ENCODE measurements around the gene RCCD1.

- TF ChIP-seq CTCF (IDR thresholded peaks at IDR 0.05) (peak; percentile 87 to 96 (median 92)), POLR2A (IDR thresholded peaks at IDR 0.05) (peak in 1 of 2 donors; percentile 57)
Observed at GRCh38 chr15:90931828-90932659, 22.6 kb upstream of the RCCD1 start, which contains the start of gene HDDC3.
